SW 1271 (cell line): Measurements from ENCODE around the gene HEXIM1.

ENCODE experiments used
- DNase-seq, 2 experiments: peaks; one replicate each; lab custom pipeline; 2025; lab: John Stamatoyannopoulos, UW

Gene HEXIM1

DNA sequence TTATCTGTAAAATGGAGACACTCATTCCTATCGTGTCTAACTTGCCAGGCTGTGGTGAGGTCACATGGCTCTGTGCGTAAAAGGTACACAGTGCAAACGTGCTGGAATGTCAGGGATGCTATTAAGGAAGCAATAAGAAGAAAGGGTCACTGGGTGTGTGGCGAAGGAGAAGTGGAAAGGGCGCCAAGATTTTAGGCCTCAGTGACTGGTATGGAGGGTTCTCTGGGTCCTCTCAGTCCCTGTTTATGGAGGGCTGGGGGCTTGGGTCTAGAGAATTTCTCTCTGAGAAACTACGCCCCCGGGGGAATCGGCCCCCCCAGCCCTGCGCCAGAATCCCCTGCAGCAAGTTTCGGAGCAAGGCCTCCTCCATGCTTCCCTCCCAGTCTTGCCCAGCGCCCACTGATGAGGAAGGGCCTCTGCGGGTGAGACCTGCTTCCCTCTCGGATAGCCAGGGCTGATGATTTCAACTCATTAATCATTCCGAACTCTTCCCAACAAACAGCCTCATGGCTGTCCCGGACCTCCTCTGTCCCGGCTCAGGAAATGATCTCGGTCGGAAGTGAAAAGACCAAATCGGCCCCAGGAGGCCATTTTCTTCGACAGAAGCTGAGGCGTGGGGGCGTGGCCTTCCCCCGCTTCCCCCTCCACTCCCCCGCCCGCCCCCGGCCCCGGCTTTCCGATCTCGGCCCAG is 1.2 kb upstream of the HEXIM1 start:
- peak in 1 of 2 experiments; percentile 81 for DNase-seq

DNA sequence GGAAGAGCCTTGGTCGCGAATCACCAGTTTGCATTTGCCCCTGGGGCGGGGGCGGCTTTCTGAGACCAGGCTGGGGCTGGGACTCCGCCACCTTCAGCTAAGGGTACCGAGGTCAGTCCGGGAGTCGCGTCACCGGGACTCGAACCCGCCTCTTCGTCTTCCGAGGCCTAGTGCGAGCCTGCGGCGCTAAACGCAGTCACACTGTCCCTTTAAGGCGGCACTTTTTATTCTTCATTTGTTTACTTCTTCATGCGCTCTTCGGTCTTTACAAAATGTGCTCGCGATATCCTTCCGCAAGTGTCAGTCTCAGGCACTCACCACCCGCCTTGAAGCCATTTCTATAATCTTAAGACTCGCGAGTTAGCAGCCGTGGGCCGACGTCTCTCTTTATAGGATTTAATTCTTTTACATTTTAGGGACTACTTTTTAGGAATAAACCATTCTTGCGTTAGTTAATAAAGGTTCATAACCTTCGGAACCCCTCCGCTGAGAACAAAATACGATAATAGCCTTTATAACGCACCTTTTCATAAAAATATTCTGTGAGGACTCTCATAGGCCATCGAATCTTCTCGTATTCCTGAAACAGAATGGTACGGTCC is 593 bp upstream of the HEXIM1 start:
- DNase-seq: peak; percentile 94 to 97

DNA sequence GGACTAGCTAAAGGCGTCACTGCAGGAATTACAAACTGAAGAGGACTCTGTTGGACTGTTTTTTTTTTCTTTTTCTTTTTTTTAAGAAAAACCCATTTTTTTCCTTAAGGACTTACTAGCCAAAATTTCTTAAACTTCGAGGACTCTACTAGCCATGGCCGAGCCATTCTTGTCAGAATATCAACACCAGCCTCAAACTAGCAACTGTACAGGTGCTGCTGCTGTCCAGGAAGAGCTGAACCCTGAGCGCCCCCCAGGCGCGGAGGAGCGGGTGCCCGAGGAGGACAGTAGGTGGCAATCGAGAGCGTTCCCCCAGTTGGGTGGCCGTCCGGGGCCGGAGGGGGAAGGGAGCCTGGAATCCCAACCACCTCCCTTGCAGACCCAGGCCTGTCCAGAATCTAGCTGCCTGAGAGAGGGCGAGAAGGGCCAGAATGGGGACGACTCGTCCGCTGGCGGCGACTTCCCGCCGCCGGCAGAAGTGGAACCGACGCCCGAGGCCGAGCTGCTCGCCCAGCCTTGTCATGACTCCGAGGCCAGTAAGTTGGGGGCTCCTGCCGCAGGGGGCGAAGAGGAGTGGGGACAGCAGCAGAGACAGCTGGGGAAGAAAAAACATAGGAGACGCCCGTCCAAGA is 878 bp downstream of the HEXIM1 start:
- peak; percentile 63 to 82 for DNase-seq

DNA sequence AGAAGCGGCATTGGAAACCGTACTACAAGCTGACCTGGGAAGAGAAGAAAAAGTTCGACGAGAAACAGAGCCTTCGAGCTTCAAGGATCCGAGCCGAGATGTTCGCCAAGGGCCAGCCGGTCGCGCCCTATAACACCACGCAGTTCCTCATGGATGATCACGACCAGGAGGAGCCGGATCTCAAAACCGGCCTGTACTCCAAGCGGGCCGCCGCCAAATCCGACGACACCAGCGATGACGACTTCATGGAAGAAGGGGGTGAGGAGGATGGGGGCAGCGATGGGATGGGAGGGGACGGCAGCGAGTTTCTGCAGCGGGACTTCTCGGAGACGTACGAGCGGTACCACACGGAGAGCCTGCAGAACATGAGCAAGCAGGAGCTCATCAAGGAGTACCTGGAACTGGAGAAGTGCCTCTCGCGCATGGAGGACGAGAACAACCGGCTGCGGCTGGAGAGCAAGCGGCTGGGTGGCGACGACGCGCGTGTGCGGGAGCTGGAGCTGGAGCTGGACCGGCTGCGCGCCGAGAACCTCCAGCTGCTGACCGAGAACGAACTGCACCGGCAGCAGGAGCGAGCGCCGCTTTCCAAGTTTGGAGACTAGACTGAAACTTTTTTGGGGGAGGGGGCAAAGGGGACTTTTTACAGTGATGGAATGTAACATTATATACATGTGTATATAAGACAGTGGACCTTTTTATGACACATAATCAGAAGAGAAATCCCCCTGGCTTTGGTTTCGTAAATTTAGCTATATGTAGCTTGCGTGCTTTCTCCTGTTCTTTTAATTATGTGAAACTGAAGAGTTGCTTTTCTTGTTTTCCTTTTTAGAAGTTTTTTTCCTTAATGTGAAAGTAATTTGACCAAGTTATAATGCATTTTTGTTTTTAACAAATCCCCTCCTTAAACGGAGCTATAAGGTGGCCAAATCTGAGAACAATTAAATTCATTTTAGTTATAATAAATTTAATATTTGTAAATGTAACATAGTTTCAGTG is 1.7 kb downstream of the HEXIM1 start:
- DNase-seq: peak in 1 of 2 experiments; percentile 62

DNA sequence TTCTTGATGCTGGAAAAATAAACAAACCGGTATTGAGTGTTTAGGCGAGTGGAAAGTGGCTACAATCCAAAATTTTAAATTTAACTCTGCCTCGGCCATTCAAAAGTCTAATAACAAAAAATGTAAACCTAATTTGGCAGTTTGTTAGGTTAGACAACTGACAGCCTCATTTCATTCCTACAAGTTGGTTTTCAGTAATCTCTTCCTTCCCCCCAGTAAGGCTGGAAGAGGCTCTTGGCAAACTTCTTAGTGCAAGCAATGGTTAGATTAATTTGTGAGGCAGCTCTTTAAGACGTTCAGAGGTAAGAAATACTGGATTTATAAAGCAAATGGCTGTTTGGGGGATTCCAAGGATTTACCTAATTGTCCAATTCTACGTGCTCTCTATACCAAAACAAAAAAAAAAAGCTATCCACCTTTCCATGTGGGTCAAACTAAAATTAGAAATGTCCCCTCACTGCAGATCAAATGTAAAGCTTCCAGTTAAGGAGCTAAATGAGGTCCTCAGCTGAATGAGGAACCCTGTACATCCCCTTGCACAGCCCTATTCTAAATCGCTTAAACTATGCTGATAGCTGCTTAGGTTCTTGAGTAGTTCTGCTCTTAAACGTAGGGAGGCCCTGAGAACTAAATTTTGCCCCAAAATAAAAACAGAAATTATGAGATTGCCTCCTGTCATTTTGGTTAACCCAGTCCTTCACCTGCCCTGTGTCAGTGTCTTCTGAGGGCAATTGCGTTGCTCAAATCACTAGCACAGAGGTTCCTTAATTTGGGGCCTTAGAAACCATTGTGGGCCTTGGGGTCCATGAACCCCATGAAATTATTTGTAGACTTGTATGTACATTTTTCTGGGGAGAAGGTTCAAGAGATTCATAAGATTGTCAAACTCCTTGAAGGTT is 2.9 kb downstream of the HEXIM1 start:
- peak in 1 of 2 experiments; percentile 48 for DNase-seq

DNA sequence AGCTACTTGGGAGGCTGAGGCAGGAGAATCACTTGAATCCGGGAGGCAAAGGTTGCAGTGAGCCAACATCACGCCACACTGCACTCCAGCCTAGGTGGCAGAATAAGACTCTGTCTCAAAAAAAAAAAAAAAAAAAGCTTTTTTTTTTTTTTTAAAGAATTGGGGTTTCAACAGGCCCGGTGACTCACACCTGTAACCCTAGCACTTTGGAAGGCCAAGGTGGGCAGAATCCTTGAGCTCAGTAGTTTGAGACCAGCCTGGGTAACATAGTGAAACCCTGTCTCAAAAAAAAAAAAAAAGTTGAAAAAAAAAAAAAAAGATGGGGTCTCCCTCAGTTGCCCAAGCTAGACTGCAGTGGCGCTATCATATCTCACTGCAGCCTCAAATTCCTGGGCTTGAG is 6.8 kb downstream of the HEXIM1 start:
- no peak for DNase-seq

DNA sequence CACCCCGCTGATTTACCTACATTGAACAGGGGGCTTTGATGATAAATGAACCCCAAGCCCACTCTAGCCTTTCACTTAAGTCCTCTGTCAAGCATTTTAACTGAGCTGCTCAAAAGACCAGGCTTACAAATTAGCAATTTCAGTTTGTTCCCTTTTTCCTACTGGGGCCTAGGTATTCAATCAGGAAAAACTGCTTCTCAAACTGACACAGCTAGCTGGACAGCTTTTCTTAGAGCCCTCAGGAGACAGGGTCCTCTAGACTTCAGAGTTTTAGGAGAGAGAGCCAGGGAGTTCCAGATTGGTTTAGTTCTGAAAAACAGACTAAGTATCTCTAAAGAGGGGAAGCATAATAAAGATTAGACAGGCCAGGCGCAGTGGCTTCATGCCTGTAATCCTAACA is 7.2 kb downstream of the HEXIM1 start:
- no peak for DNase-seq

DNA sequence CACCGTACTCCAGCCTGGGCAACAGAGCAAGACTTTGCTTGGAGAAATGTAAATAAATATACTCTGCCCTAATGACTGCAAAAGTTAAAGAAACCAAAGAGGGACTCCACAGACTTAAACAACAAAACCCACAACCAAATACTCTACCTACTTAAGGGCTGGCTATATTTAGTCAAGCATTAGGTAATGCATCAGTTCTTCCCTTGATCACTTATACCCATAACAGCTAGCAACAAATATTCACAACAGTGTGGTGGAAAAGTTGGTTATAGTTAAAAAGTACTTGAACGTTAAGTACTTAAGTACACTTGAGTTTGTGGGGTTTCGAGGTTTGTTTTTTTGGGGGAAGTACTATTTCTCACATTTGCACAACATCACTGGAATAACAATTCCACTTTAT is 8.0 kb downstream of the HEXIM1 start:
- no peak for DNase-seq

DNA sequence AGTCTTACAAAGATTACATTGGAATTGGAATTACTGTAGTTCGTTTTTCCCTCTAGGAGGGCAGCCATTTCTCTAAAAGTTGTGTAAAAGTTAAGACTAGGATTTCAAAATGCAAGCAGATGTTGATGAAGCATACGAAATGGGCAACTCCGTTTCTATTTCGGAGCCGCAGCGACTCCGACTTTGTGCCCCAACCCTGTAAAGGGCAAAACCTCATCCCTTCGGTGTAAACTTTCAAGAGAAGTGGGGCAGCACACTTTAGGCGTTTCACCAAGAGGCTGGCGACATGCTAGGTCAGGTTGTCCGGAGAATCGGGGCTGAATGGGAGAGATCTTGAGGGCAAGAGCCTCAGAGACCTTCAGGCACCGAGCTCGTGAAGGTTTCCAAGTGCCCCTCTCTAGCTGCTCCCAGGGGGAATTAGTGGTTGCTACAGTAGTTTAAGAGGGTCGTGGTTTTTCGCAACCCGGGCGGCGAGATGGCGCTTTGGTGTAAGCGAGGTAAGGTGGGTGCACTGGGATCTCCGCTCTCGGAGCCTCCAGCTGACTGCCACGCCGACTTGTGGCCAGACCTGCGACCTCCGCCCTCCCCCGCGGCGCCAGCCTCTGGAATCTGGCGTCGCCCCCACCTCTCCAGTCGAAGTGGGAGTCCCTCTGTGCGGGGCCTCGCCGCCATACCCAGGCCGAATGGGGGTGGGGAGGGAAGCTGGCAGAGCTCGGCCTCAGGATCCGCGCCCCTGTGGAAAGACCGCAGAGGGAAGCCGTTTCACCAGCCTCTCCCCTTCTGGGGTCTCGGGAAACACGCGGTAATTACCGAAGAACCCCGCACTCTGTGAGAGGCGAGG is 12.4 kb downstream of the HEXIM1 start:
- DNase-seq: peak; percentile 24 to 55

DNA sequence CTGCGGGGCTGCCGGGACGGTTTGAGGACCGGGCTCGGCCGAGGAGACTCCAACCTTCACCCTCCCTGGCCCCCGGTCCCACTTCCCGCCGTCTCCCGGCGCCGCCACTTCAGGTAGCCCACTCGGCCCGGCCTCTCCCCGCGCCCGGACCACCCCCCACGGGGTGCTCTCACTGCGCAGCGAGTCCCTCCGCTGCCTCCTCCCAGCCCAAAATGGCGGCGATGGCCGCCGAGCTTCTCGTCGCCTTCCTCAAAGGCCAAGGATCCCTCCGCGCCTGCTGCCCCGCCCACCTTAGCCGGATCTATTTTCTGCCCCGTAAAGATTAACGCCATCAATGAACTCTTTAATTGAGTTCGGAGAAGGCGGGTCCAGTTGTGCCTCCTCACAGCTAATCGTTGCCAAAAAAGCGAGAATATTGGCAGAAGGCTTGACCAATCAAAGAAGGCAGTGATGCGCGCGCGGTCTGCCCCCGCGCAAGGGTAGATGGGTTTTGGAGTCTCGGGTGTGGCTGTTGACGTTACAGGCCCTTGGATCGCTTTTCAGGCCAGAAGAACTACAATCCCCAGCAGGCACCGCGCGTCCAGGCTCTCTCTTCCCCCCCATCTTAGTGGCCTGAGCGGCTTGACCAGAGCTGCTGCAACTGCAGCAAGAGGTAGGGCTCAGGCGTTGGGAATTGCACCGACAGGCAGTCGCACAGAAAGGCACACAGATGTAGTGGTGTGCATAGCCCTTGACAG is 13.2 kb downstream of the HEXIM1 start, which contains the start of gene HEXIM2:
HEXIM2 (plus strand) TSS at position 588 of the 737 bp plus-strand sequence. CDS start 919 bp downstream, outside the sequence.
- DNase-seq: peak; percentile 100

DNA sequence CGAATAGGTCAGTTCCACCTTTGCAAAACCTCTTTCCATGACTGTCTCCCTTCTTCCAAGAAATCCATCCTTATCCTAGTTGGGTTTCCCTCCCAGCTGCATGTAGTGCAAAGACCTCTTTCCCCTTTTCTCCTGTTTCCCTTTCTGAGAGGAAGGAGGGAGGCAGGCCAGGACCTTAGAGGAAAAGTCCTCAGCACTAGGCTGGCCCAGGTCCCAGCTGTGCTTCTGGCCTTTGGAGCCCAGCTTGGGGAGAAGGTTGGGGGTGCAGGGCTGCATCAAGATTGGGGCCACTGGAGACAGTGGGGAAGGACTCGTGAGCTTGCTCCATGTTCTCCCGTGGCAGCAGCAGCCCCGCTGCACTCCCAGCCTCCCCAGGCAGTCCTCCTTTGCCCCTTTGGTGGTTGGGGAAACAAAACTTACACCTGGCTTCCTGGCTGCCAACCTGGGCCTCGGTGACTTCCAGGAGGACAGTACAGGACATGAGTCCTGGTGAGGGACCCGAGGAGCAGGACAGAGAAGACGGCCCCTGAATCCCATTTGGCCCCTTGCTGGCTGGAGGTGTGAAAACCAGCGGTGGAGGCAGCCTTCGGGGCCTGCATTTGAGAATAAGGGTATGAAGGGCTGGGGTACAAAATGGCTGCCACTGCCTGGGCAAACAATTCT is 13.9 kb downstream of the HEXIM1 start:
- DNase-seq: no peak

DNA sequence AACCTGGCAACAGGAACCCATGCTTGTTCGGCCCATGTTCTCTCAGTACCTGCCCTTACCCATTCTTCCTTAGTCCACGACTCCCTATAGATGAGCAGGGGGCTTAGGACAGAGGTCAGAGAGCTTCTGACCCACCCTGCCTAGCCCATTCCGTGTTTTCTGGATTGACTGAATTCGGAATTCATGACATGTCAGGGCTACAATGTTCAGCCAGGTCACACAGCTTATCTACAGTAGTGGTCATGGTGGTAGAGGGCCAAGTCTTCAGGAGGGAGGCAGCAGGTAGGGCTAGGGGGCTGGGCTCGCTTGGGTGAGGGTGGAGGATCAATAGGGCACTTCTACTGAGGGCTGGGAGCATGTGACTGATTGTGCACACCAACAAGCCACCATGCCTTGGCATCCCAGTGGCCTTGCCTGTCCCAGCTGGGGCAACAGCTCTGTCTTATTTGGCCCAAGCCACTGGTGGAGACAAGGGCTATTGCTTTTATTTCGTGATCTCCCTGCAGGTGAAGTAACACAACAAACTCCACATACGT is 16.5 kb downstream of the HEXIM1 start:
- DNase-seq: no peak

DNA sequence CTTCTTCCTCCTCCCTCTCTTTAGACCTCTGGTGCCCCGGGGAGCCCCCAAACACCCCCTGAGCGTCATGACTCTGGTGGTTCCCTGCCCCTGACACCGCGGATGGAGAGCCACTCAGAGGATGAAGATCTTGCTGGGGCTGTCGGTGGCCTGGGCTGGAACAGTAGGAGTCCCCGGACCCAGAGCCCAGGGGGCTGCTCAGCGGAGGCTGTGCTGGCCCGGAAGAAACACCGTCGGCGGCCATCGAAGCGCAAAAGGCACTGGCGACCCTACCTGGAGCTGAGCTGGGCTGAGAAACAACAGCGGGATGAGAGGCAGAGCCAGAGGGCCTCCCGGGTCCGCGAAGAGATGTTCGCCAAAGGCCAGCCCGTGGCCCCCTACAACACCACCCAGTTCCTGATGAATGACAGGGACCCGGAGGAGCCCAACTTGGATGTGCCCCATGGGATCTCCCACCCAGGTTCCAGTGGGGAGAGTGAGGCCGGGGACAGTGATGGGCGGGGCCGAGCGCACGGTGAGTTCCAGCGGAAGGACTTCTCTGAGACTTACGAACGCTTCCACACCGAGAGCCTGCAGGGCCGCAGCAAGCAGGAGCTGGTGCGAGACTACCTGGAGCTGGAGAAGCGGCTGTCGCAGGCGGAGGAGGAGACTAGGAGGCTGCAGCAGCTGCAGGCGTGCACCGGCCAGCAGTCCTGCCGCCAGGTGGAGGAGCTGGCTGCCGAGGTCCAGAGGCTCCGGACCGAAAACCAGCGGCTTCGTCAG is 20.9 kb downstream of the HEXIM1 start:
- DNase-seq: no peak

DNA sequence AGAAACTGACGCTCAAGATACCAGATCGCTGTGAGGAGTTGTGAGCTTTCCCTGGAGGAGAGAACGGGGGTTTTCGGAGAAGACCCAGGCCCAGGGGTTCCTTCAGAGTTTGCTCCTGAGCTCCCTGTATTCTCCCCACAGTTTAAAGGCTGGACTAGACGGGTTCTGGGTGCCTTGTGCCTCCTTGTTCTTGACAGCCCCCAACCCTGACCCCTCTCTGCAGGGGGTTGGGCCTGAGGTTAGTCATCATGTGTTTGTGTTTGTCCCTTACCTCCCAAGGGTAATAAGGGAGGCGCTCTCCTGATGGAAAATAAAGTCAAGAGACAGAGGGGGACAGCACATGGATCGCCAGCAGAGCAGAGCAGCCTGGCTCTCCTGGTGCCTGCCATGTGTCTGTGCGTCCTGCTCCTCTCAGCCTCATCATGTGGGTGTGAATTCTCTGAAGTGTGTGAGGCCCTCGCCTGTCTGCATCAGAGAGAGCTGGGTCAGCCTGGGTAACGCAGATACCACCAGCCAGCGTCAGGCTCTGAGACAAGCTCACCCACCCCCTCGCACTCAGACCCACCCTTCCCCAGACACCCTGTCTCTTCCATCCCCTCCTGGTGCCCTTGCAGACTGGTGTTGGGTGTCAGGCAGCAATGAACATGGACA is 22.1 kb downstream of the HEXIM1 start:
- no peak for DNase-seq

DNA sequence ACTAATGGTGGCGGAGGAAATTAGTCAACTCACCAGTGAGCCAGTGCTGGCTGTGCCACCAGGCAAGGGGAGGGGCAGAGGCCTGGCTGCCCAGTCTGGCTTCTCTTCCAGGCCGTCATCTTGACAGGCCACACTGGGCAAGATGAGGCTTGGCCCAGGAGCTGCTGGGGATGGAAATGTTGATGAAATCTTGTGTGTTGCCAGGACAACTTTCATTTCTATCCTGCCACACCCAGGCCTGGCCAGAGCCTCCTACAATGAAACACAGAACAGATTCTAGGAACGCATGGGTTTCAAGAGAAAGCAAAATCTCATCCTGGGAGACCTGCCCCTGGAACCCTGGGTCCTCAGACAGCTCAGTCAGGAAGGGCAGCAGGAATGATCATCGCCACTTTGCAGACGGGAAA is 22.7 kb downstream of the HEXIM1 start:
- DNase-seq: peak; percentile 32 to 45

DNA sequence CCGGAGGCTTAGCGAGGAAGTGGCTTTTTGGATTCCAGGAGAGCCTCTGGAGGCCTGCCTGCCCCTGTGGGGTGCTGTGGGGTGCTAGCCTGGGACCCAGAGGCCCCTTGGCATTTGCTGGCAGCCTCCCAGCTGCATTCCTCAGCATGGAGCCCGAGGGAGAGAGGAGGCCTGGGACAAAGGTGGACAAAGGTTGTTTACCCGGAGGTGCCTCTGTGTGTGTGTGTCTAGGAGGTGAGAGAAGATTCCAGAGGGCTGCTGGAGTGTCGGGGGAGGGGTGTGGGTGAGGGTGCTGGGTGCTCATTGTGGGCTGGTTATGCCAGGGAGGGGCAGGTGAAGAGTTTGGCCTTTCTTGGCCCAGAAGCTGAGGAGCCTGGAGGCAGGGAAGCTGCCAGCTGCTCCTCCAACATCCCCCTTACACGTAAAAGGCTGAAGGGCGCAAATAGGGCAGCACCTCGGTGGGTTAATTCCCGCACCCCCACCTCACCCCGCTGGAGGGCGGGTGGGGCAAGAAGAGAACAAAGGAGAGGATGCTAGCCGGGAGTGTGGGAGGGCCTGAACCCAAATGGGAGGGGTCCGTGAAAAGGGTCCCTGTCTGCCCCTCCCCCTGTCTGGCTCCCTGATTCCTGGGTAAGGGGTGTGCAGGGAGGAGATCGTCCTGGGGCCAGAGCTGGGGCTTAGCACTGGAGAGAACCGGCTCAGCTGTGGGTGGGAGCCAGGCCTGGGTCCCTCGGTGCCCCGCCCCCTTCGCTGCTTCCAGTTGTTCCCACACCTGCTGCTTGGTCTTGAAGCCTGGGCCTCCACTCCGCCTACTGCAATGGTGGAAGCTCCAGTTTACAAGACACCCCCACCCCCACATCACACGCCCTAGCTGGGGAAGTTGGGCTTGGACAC is 23.3 kb downstream of the HEXIM1 start:
- peak; percentile 44 to 52 for DNase-seq
